ENCODE measurements around the gene KLF7.

KLF7 gene

GRCh38 chr2:207184348-207184747 is 18.6 kb upstream of the KLF7 start:
- TF ChIP-seq GABPA (IDR thresholded peaks at IDR 0.05; ENCODE audit: low read depth) (no peak), POLR2AphosphoS5 (IDR thresholded peaks at IDR 0.05; ENCODE audit: low read depth) (no peak), REST (IDR thresholded peaks at IDR 0.05; ENCODE audit: insufficient replicate concordance, low read depth) (no peak), SPI1 (IDR thresholded peaks at IDR 0.05; ENCODE audit: borderline replicate concordance, low read depth) (no peak)
- TF ChIP-seq, protein P1, sequence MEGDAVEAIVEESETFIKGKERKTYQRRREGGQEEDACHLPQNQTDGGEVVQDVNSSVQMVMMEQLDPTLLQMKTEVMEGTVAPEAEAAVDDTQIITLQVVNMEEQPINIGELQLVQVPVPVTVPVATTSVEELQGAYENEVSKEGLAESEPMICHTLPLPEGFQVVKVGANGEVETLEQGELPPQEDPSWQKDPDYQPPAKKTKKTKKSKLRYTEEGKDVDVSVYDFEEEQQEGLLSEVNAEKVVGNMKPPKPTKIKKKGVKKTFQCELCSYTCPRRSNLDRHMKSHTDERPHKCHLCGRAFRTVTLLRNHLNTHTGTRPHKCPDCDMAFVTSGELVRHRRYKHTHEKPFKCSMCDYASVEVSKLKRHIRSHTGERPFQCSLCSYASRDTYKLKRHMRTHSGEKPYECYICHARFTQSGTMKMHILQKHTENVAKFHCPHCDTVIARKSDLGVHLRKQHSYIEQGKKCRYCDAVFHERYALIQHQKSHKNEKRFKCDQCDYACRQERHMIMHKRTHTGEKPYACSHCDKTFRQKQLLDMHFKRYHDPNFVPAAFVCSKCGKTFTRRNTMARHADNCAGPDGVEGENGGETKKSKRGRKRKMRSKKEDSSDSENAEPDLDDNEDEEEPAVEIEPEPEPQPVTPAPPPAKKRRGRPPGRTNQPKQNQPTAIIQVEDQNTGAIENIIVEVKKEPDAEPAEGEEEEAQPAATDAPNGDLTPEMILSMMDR (IDR thresholded peaks at IDR 0.05; ENCODE audit: insufficient read depth, low read length): no peak
- H3K4me3 ChIP-seq (replicated peaks; ENCODE audit: insufficient read depth, low read length): no peak overlapping the region
- no peak for DNase-seq (ENCODE audit: low read depth in 1 of 2, low spot score in 1 of 2)
- H3K27ac ChIP-seq (replicated peaks): no peak overlapping the region
- no peaks in the 10 kb centered on the region for H3K27me3 ChIP-seq (ENCODE audit: insufficient read depth, poor library complexity, severe bottlenecking)

GRCh38 chr2:207183506-207183905 is 17.8 kb upstream of the KLF7 start:
- H3K27me3 ChIP-seq (ENCODE audit: insufficient read depth, poor library complexity, severe bottlenecking): no peaks in the 10 kb centered on the region
- TF ChIP-seq SPI1 (IDR thresholded peaks at IDR 0.05; ENCODE audit: borderline replicate concordance, low read depth): no peak
- no peak for TF ChIP-seq GABPA (IDR thresholded peaks at IDR 0.05; ENCODE audit: low read depth)
- TF ChIP-seq POLR2AphosphoS5 (IDR thresholded peaks at IDR 0.05; ENCODE audit: low read depth): no peak
- TF ChIP-seq REST (IDR thresholded peaks at IDR 0.05; ENCODE audit: insufficient replicate concordance, low read depth): no peak
- TF ChIP-seq, protein P1 (IDR thresholded peaks at IDR 0.05; ENCODE audit: insufficient read depth, low read length): no peak
- no peak for DNase-seq (ENCODE audit: low read depth in 1 of 2, low spot score in 1 of 2)
- H3K4me3 ChIP-seq (replicated peaks; ENCODE audit: insufficient read depth, low read length): no peak overlapping the region
- H3K27ac ChIP-seq (replicated peaks): no peak overlapping the region

DNA sequence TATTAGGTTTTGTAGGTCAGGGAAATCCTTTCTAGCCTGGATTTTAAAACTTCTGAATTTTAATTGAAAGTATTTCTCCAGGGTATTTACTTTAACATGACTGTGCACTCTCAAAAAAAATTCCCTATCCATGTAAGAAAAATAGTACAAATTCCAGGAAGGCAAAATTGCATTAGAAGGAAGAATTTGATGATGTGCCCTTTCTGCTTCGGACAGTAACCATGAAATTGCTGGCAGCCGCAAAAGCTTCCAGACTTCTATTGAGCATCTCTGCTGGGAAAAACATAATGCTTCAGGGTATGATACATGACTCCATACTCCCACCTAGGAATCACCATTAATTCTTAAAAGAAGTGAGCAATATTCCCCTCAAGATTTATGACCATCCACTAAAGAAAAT is 17.2 kb upstream of the KLF7 start:
- DNase-seq (ENCODE audit: low read depth in 1 of 2, low spot score in 1 of 2): no peak
- no peaks in the 10 kb centered on the region for H3K27me3 ChIP-seq (ENCODE audit: insufficient read depth, poor library complexity, severe bottlenecking)
- H3K4me3 ChIP-seq (replicated peaks; ENCODE audit: insufficient read depth, low read length): no peak overlapping the region
- TF ChIP-seq, protein P1 (IDR thresholded peaks at IDR 0.05; ENCODE audit: insufficient read depth, low read length): no peak
- TF ChIP-seq POLR2AphosphoS5 (IDR thresholded peaks at IDR 0.05; ENCODE audit: low read depth): no peak
- no peak for TF ChIP-seq SPI1 (IDR thresholded peaks at IDR 0.05; ENCODE audit: borderline replicate concordance, low read depth)
- no peak for TF ChIP-seq REST (IDR thresholded peaks at IDR 0.05; ENCODE audit: insufficient replicate concordance, low read depth)
- TF ChIP-seq GABPA (IDR thresholded peaks at IDR 0.05; ENCODE audit: low read depth): no peak
- no peak overlapping the region for H3K27ac ChIP-seq (replicated peaks)
